Inflammatory macrophage (primary cell): Measurements from ENCODE around the gene MRPS10.

Source experiments
- DNase-seq, 2 donors: peaks; one replicate each; pipeline ENCODE4 v3.0.0-alpha.2; 2020 to 2022
- total RNA-seq, 18 experiments: gene quantifications; one replicate each; lab custom pipeline; 2026; ENCODE audit warnings: mixed read lengths in 6 of 18, inconsistent platforms in 2 of 18; lab: John Stamatoyannopoulos, UW

MRPS10 gene
- 23.5 to 79.0 (median 50.2) reads per million in 18 experiments for total RNA-seq

DNA sequence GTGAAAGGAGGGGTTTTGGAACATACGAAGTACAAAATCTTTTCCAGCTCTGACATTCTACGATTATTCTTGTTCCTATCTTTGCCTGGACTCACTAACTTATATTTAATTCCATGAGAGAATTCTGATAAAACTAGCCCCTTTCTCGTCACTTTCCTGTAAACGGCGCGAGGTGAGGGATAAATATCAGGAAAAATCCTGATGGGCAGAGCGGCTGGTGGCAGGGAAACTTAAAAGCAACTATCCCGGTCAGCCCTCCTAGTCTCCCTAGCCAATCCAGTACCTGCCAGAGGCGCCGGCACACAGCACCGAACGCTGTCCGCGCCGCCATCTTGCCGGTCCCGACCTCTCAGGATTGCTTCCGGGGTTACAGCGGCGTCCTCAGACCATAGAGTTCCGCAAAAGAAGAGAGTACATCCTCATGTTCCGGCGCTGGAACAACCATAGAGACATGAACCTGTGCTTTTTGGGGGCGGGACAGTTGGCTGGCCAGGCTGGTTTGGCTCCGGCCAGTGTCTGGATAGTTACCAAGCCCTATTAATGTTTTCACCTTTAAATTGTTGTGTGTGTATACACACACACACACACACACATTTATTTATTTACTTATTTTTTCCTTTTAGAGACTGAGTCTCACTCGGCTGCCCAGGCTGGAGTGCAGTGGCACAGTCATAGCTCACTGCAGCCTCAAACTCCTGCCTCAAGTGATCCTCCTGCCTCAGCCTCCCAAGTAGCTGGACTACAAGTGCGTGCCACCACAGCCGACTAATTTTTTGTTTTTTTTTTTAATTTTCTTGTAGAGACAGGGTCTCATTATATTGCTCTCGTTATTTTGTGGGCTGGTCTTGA lies at the start of gene MRPS10:
Gene MRPS10, minus strand, starts transcription at position 343 of the 849 bp plus-strand sequence. Its CDS starts 12 bp downstream, at position 331.
- peak; percentile 95 for DNase-seq

DNA sequence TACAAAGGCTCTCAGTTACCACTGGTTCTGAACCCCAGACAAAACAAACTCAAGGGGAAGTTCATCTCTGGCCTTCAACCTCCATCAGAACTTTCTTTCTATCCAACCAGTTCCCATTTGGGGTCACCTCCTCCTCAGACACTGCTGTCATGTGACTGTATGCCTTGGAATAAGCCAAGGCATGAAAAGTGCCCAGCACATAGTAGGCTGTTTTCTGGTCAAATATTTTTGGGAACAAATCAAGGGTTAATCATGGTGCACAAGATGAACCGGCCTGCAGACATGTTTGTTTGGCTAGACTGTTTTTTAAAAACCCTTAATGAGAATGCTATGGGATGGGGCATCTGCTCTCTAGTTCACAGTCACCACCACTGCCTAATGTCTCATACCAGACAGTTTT lies 48.9 kb upstream of the MRPS10 start:
- no peak for DNase-seq

- no peak for DNase-seq
Observed at GRCh38 chr6:42264852-42265390, 47.3 kb upstream of the MRPS10 start.

DNA sequence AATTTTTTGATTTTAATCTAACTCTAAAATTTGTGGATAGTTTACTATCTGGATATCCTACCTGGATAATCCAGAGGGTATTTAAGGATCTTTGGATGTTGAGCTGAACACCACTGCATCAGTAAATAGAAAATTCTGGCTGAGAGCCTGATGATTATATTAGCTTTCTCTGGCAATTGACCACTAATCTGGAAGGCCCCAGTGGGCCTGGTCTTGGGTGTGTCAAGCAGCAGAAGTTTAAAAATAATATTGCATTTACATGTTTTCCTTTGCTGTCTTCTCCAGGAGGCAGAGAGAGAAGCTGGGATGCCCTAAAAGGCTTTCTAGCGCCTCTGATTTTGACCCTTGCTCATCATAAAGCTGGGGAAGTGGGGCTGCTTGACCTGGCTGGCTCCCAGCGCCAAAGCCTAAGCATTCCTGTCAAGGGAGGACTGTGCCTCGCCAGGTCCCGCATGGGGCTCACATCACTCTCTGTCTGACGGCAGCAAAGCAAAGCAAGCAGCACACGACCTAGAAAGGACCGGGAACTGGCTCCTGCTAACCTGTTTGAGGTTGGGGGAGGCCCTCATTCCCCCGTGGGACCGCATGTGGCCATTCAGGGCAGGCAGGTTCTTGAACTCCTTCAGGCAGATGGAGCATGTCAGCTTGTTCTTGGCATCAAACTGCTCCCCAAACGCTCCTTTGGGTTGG lies 46.6 kb upstream of the MRPS10 start:
- DNase-seq, result no peak

DNA sequence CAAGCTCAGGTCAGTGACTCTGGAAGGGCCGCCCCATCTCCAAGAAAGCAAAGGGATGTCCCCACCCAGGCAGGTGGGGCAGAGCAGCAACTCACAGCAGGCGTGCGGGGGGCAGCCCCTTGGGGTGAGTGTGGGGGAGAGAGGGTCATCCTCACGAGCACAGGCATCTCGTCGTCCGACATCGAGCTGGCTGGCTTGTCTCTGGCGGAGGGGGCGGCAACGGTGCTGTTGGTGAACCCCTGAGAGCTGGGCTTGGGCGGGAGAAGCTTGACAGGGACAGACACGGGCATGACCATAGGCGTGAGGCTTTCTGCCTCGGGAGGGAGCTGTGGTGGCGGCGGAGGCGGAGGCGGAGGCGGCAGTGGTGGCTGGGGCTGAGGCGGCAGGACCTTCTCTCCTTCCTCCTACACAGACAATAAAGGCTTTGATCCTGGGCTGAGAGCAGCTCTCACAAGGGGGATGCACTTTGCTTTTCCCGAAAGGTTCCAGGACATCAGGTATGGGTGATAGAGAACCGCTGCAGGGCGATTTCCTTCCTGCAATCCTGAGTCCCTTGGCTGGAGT lies 45.6 kb upstream of the MRPS10 start:
- no peak for DNase-seq

- no peak for DNase-seq
Observed at GRCh38 chr6:42260972-42261371, 43.3 kb upstream of the MRPS10 start.

- no peak for DNase-seq
Observed at GRCh38 chr6:42260396-42260888, 42.8 kb upstream of the MRPS10 start.

GRCh38 chr6:42259841-42260395 lies 42.3 kb upstream of the MRPS10 start:
- DNase-seq, result no peak

DNA sequence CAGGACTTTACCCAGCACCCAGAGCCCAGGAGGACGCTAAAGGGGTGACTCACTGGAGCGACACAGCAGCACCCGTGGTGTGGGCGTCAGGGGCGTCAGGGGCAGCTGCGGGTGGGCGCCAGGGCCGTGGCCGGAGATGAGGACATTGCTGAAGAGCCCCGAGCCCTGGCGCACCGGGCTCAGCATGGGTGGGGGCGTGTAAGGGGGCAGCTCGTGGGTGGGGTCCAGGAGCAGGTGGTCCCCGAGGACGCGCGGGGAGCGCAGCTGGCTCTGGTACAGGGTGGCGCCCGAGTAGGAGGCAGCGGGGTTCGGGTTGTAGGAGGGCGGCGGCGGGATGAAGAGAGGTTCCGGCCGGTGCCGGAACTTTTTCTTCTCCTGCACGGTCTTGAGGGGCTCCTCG lies 41.6 kb upstream of the MRPS10 start:
- DNase-seq, result no peak

GRCh38 chr6:42257614-42258013 lies 40.0 kb upstream of the MRPS10 start:
- DNase-seq, result no peak

- DNase-seq, result no peak
Observed at GRCh38 chr6:42257063-42257462, 39.4 kb upstream of the MRPS10 start.

DNA sequence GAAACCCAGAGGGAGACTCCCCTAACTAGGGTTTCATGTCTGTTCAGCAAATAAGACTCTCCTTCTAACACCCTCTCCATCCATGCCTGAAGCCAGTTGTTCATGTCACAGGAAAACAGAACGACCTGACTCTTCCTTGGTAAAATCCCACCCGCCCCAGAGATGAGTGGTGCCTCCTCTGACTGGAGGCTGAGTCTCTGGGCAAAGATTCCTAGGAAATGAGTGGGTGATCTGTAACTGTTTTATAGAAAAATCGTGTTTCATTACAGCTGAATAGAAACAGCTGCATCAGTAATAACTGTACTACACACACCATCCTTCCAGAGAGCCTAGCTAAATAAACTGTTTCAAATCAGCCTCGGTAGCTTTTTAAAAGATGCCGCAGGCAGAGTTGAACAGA lies 37.4 kb upstream of the MRPS10 start:
- no peak for DNase-seq

DNA sequence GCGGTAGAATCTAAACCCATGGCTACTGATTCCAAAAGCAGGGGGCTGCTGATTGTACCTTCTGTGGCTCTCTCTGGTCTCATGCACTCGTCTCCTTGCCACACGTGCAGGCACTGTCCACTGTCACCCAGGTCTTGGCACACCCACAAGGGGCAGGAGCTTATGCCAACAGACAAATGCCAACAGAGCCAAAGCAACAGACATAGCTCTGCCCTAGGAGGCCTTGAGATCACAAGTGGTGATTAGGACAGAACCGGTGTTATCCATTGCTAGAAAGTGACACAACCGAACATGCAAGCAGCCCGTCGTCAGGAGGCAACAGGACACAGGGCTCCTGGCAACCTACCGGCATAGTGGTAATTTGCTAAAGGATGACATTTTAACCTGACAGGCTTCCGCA lies 36.8 kb upstream of the MRPS10 start:
- DNase-seq, result no peak

GRCh38 chr6:42251911-42252637 lies 34.4 kb upstream of the MRPS10 start:
- peak; percentile 18 to 37 for DNase-seq

DNA sequence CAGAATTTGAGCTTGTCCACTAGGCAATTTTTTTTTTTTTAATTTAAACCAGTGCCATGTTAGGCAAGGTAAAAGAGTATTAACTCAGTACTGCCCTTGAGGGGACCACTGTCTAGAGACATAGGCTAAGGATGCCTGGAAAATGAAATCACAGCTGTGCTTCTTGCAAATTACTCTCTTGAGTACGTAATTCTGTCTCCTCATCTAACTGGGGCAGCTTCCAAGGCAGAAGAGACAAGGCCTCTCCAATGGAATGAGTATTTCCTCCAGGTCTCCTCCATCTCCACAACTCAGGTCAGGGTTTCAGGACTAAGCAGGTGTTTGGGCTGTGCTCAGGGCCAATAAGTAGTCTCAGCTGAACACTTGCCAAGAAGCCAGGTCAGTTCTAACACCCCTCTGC lies 33.8 kb upstream of the MRPS10 start:
- no peak for DNase-seq

GRCh38 chr6:42250274-42250931 lies 32.7 kb upstream of the MRPS10 start:
- DNase-seq, result no peak

DNA sequence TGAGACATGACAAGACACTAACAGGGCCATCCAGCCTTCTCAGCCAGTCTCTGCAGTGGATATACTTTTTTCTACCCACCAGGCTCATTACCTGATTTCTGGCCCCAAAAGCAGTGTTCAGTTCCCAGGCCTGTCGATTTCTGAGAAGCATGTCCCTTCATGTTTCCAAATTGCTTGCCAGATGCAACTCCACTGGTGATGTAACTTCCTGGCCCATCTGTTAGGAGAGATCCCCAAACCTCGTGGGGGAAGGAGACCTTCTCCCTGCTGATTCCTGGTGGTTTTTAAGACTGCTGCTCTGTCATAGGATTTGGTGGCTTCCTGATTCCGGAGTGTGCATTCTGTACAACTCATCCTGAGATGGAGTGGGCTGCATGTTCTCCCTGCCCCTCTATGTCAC lies 31.6 kb upstream of the MRPS10 start:
- DNase-seq, result peak; percentile 31 to 53

DNA sequence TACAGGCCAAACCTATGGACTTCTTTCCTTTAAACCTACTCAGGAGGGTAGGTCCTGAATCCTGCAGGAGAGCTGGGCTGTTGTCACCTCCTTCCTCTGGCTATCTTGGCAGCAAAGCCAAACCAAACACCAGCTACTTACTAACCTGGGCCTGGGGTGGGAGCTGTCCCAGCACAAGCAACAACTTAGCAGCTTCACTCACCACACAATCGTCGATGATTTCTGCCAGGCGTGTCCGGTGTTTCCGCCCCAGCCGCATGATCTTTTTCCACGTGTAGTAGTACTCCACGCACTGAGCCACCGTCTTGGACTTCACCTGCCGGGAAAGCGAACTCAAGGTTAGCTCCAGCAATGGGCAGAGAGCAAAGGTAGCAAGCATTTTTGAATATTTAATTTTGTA lies 25.4 kb upstream of the MRPS10 start:
- DNase-seq, result no peak

- no peak for DNase-seq
Observed at GRCh38 chr6:42241915-42242314, 24.3 kb upstream of the MRPS10 start.

- DNase-seq, result no peak
Observed at GRCh38 chr6:42239736-42240375, 22.2 kb upstream of the MRPS10 start.

GRCh38 chr6:42239333-42239732 lies 21.7 kb upstream of the MRPS10 start:
- no peak for DNase-seq
